HepG2 (cell line): ENCODE results near the gene BTBD8. TPM values are rescaled to one million over a fixed set of nuclear protein-coding genes. Genes with fewer than 3 reads are reported as not detected.

Experiments used
- ATAC-seq: fragments of 200-7000 bp; cut with Tn5 transposase; 3 replicates; pipeline ENCODE4 v1.9.1; 2020; ENCODE audit warnings: mild to moderate bottlenecking, moderate library complexity
- BruUV-seq: library from RNA; stranded (reverse); fragments of 400-500 nt; replicated peaks from 2 replicates; lab custom pipeline; 2021; lab: Mats Ljungman, UMichigan
- CTCF ChIA-PET: fragments of 300-600 bp; formaldehyde crosslinking; extraction: SDS; loops from one replicate; lab custom pipeline; 2021; ENCODE audit warnings: low total read pairs, inconsistent platforms, low intra/inter-chr PET ratio; lab: Yijun Ruan, JAX
- POLR2A ChIA-PET: fragments of 350-600 bp; sonication (Branson Sonifier 250); formaldehyde crosslinking; loops from one replicate; lab custom pipeline; 2020; ENCODE audit warnings: antibody characterized with exemption, inconsistent platforms; lab: Yijun Ruan, JAX
- DNase-seq: peaks from one replicate; pipeline ENCODE4 v3.0.0-alpha.2; 2015; ENCODE audit warnings: low spot score
- FAIRE-seq: peaks from 3 replicates; lab custom pipeline; 2011; peaks lifted over from hg19 to GRCh38; lab: Jason Lieb, UNC
- H2AFZ ChIP-seq: one replicate; pipeline ENCODE4 v1.6.1; 2011; ENCODE audit warnings: low read length, inconsistent platforms
- H3K27ac ChIP-seq: fragments of 300-600 bp; 3 replicates; pipeline ENCODE4 v1.8.0; 2011; ENCODE audit warnings: mixed run types, mild to moderate bottlenecking, mixed read lengths, low read length, inconsistent platforms; ENCODE audit not compliant: insufficient read depth; ENCODE audit errors: extremely low read length
- H3K27me3 ChIP-seq, 2 experiments: fragments of 200-600 bp in 1 of 2; 2 replicates in 1 of 2; 3 replicates in 1 of 2; pipeline versions ENCODE4 v1.6.0 to v1.8.0; 2011; ENCODE audit warnings: low read length in 2 of 2, mild to moderate bottlenecking in 2 of 2, moderate library complexity in 2 of 2, inconsistent platforms in 1 of 2; ENCODE audit not compliant: insufficient read depth in 2 of 2, control insufficient read depth in 1 of 2
- H3K36me3 ChIP-seq, 2 experiments: fragments of 200-600 bp in 1 of 2; replicated peaks in 1 of 2; 2 replicates in 1 of 2; 3 replicates in 1 of 2; pipeline versions ENCODE4 v1.5.1 to v1.8.0; 2011; ENCODE audit warnings: low read length in 2 of 2, inconsistent platforms in 1 of 2; ENCODE audit not compliant: insufficient read depth in 2 of 2, control insufficient read depth in 1 of 2
- H3K4me1 ChIP-seq: 2 replicates; pipeline ENCODE4 v1.5.1; 2012; ENCODE audit warnings: low read length, inconsistent platforms; ENCODE audit not compliant: insufficient read depth
- H3K4me2 ChIP-seq: 2 replicates; pipeline ENCODE4 v1.6.0; 2011; ENCODE audit warnings: low read depth, low read length, inconsistent platforms
- H3K4me3 ChIP-seq, 3 experiments: fragments of 200-600 bp in 1 of 3; sonication (generic), shearing (Covaris generic) in 1 of 3; replicated peaks in 1 of 3; 2 replicates each; pipeline ENCODE4 v1.5.1; 2011 to 2016; ENCODE audit warnings: low read length in 3 of 3, inconsistent platforms in 2 of 3, low read depth in 2 of 3, mild to moderate bottlenecking in 2 of 3, control low read depth in 1 of 3, mixed read lengths in 1 of 3; ENCODE audit not compliant: insufficient read depth in 1 of 3
- H3K79me2 ChIP-seq: one replicate; pipeline ENCODE4 v1.6.1; 2011; ENCODE audit warnings: low read length, inconsistent platforms; ENCODE audit not compliant: insufficient read depth
- H3K9ac ChIP-seq: 2 replicates; pipeline ENCODE4 v1.6.0; 2011; ENCODE audit warnings: mild to moderate bottlenecking, low read depth, low read length, inconsistent platforms; ENCODE audit not compliant: insufficient read depth
- H3K9me3 ChIP-seq: 2 replicates; pipeline ENCODE4 v1.5.1; 2012; ENCODE audit warnings: mild to moderate bottlenecking, low read length
- H4K20me1 ChIP-seq: 2 replicates; pipeline ENCODE4 v1.6.0; 2011; ENCODE audit warnings: inconsistent platforms, mild to moderate bottlenecking, low read length, moderate library complexity; ENCODE audit not compliant: insufficient read depth
- CBX2 ChIP-seq, 2 experiments: fragments of 200-600 bp in 1 of 2; sonication (generic); formaldehyde crosslinking in 1 of 2; IDR thresholded peaks; 2 replicates each; pipeline versions ENCODE4 v1.7.0 to v1.8.1; 2018 to 2022; ENCODE audit warnings: low read depth in 2 of 2, low read length in 1 of 2, mild to moderate bottlenecking in 1 of 2, missing genetic modification reagents in 1 of 2
- ZNF224 ChIP-seq: sonication (generic); formaldehyde crosslinking; IDR thresholded peaks from 2 replicates; pipeline ENCODE4 v1.5.0; 2020; ENCODE audit warnings: mild to moderate bottlenecking, missing genetic modification reagents
- ZNF749 ChIP-seq: sonication (generic); formaldehyde crosslinking; IDR thresholded peaks from 2 replicates; pipeline ENCODE4 v1.8.0; 2022; ENCODE audit warnings: mild to moderate bottlenecking, missing genetic modification reagents, moderate library complexity, borderline replicate concordance
- ZNF776 ChIP-seq: sonication (generic); formaldehyde crosslinking; IDR thresholded peaks from 2 replicates; pipeline ENCODE4 v1.4.0; 2020; ENCODE audit warnings: mild to moderate bottlenecking, missing genetic modification reagents
- WGBS: methylation state at CpG from one replicate; pipeline ENCODE4 v1.1.6; 2017; ENCODE audit warnings: low lambda C conversion rate; 5-methylcytosine and 5-hydroxymethylcytosine counted together
- in situ Hi-C: cut with HindIII; loops from 2 replicates; pipeline ENCODE4 v1.10.0; 2017; ENCODE audit warnings: low pct_unique_long_range_greater_than_20kb; ENCODE audit not compliant: extremely low pct_ligation_motif_present
- intact Hi-C: fragments of 100-400 bp; cut with micrococcal nuclease; formaldehyde crosslinking; loops from one replicate; pipeline ENCODE4 v1.10.0; 2022; ENCODE audit not compliant: unreplicated experiment
- polyA plus RNA-seq, 8 experiments: library from polyadenylated mRNA; depleted of rRNA in 3 of 8; stranded (reverse) in 7 of 8; unstranded in 1 of 8; fragments of >200 nt; fragmentation: Illumina TruSeq in 4 of 8; extraction: Trizol in 4 of 8; gene quantifications; 2 replicates each; pipeline versions ENCODE4 v1.2.1 to v1.2.3, GENCODE V29; 2011 to 2016; ENCODE audit warnings: low read depth in 4 of 8, missing spikeins in 1 of 8, mixed read lengths in 1 of 8; ENCODE audit not compliant: insufficient read depth in 1 of 8
- total RNA-seq, 5 experiments: library from RNA; depleted of rRNA; stranded (reverse); fragments of >200 nt; fragmentation: Illumina TruSeq; extraction: Trizol; gene quantifications; 2 replicates each; pipeline ENCODE4 v1.2.3, GENCODE V29; 2016; ENCODE audit warnings: low read depth in 1 of 5
- TF ChIP-seq, protein P1 (sequence below): sonication (generic); formaldehyde crosslinking; IDR thresholded peaks from 2 replicates; pipeline ENCODE4 v1.4.0; 2020; ENCODE audit warnings: missing genetic modification reagents, borderline replicate concordance
- TF ChIP-seq, protein P2 (sequence below): fragments of 450-650 bp; IDR thresholded peaks from 2 replicates; pipeline ENCODE4 v1.6.1; 2016

The BTBD8 gene
- total and polyA plus RNA-seq, 2 of the 13 experiments (the other 11 are each of a cell fraction or from before 2014, with no cell fraction given): 0.41 to 1.8 TPM

DNA sequence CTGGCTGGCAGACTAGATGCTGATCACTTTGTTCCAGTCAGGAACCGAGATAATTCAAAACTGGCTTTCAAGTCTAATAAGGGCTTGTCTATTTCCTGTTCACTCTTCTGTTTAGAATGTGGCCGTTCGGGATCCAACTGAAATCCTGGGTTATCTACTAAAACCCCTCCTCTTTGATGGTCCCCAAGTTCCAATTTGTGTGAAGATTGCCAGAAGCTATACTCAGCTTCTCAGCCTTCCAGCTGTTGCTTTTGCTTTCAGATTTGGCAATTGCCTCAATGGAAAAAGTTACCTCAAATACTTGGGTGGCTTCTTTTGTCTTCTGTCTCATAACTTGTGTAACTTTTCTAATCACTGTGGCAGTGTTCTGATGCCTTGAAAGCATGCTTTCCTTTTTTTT is 43.7 kb downstream of the BTBD8 start (continued):
- TF ChIP-seq, protein P1, sequence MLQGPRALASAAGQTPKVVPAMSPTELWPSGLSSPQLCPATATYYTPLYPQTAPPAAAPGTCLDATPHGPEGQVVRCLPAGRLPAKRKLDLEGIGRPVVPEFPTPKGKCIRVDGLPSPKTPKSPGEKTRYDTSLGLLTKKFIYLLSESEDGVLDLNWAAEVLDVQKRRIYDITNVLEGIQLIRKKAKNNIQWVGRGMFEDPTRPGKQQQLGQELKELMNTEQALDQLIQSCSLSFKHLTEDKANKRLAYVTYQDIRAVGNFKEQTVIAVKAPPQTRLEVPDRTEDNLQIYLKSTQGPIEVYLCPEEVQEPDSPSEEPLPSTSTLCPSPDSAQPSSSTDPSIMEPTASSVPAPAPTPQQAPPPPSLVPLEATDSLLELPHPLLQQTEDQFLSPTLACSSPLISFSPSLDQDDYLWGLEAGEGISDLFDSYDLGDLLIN (CRISPR knock-in tag): no peak

DNA sequence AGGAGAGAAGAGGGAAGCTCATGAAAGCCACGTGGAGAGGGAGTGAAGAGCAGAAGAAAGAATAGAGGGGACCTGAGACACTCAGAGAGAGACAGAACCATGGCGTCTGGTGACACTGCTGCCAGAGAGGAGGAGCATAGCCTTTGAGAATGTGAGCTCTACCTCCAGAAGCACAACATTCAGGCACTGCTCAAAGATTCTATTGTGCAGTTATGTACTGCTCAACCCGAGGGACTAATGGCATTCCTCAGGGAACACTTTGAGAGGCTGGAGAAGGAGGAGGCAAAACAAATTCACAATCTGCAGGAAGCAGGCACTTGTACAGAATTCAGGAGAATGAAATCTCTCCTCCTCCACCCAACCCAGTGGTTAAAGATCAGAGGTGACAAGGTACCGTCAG is 45.1 kb downstream of the BTBD8 start:
- H3K27ac ChIP-seq: no peak overlapping the region
- H3K27me3 ChIP-seq: no peaks in the 10 kb centered on the region
- in situ Hi-C loops: no loop called here
- WGBS: 29% methylated on average over 4 of the region's 4 CpGs
- H3K79me2 ChIP-seq: no peaks in the 10 kb centered on the region
- no peak overlapping the region for H2AFZ ChIP-seq
- H3K4me1 ChIP-seq: no peaks in the 10 kb centered on the region
- BruUV-seq: no TSS peak
- no peaks in the 10 kb centered on the region for H4K20me1 ChIP-seq
- H3K4me3 ChIP-seq: no peak overlapping the region
- CTCF ChIA-PET: no interaction called here
- POLR2A ChIA-PET: no interaction called here
- no peak for FAIRE-seq
- no peak overlapping the region for H3K4me2 ChIP-seq
- H3K9me3 ChIP-seq: no peaks in the 10 kb centered on the region
- TF ChIP-seq ZNF776 (no peak), CBX2 (IDR thresholded peaks at IDR 0.05; ENCODE audit: low read depth, low read length) (no peak), CBX2 (CRISPR knock-in tag; IDR thresholded peaks at IDR 0.05; ENCODE audit: low read depth) (no peak), ZNF749 (no peak), ZNF224 (no peak)
- TF ChIP-seq, protein P2, sequence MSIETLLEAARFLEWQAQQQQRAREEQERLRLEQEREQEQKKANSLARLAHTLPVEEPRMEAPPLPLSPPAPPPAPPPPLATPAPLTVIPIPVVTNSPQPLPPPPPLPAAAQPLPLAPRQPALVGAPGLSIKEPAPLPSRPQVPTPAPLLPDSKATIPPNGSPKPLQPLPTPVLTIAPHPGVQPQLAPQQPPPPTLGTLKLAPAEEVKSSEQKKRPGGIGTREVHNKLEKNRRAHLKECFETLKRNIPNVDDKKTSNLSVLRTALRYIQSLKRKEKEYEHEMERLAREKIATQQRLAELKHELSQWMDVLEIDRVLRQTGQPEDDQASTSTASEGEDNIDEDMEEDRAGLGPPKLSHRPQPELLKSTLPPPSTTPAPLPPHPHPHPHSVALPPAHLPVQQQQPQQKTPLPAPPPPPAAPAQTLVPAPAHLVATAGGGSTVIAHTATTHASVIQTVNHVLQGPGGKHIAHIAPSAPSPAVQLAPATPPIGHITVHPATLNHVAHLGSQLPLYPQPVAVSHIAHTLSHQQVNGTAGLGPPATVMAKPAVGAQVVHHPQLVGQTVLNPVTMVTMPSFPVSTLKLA: no peak
- TF ChIP-seq, all 625 proteins: peak for 0
- intact Hi-C loops: no loop called here
- DNase-seq (no peak), ATAC-seq (no peak)
- H3K36me3 ChIP-seq: no peaks in the 10 kb centered on the region
- H3K9ac ChIP-seq: no peak overlapping the region
